ENCODE measurements around the gene FHOD3.

The FHOD3 gene

GRCh38 chr18:36348331-36348730, 50.8 kb downstream of the FHOD3 start:
- TF ChIP-seq, protein P1, sequence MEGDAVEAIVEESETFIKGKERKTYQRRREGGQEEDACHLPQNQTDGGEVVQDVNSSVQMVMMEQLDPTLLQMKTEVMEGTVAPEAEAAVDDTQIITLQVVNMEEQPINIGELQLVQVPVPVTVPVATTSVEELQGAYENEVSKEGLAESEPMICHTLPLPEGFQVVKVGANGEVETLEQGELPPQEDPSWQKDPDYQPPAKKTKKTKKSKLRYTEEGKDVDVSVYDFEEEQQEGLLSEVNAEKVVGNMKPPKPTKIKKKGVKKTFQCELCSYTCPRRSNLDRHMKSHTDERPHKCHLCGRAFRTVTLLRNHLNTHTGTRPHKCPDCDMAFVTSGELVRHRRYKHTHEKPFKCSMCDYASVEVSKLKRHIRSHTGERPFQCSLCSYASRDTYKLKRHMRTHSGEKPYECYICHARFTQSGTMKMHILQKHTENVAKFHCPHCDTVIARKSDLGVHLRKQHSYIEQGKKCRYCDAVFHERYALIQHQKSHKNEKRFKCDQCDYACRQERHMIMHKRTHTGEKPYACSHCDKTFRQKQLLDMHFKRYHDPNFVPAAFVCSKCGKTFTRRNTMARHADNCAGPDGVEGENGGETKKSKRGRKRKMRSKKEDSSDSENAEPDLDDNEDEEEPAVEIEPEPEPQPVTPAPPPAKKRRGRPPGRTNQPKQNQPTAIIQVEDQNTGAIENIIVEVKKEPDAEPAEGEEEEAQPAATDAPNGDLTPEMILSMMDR (IDR thresholded peaks at IDR 0.05; ENCODE audit: insufficient read depth, low read length): no peak
- TF ChIP-seq SPI1 (IDR thresholded peaks at IDR 0.05; ENCODE audit: borderline replicate concordance, low read depth) (no peak), GABPA (IDR thresholded peaks at IDR 0.05; ENCODE audit: low read depth) (no peak), POLR2AphosphoS5 (IDR thresholded peaks at IDR 0.05; ENCODE audit: low read depth) (no peak)
- TF ChIP-seq, protein P2, sequence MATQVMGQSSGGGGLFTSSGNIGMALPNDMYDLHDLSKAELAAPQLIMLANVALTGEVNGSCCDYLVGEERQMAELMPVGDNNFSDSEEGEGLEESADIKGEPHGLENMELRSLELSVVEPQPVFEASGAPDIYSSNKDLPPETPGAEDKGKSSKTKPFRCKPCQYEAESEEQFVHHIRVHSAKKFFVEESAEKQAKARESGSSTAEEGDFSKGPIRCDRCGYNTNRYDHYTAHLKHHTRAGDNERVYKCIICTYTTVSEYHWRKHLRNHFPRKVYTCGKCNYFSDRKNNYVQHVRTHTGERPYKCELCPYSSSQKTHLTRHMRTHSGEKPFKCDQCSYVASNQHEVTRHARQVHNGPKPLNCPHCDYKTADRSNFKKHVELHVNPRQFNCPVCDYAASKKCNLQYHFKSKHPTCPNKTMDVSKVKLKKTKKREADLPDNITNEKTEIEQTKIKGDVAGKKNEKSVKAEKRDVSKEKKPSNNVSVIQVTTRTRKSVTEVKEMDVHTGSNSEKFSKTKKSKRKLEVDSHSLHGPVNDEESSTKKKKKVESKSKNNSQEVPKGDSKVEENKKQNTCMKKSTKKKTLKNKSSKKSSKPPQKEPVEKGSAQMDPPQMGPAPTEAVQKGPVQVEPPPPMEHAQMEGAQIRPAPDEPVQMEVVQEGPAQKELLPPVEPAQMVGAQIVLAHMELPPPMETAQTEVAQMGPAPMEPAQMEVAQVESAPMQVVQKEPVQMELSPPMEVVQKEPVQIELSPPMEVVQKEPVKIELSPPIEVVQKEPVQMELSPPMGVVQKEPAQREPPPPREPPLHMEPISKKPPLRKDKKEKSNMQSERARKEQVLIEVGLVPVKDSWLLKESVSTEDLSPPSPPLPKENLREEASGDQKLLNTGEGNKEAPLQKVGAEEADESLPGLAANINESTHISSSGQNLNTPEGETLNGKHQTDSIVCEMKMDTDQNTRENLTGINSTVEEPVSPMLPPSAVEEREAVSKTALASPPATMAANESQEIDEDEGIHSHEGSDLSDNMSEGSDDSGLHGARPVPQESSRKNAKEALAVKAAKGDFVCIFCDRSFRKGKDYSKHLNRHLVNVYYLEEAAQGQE (IDR thresholded peaks at IDR 0.05; ENCODE audit: insufficient replicate concordance, low read depth): no peak
- H3K27ac ChIP-seq (replicated peaks): no peak overlapping the region
- no peak for DNase-seq (ENCODE audit: low read depth in 1 of 2, low spot score in 1 of 2)
- H3K27me3 ChIP-seq (ENCODE audit: insufficient read depth, poor library complexity, severe bottlenecking): peaks cover 3% of the 10 kb centered on the region
- H3K4me3 ChIP-seq (replicated peaks; ENCODE audit: insufficient read depth, low read length): no peak overlapping the region

- H3K4me3 ChIP-seq (replicated peaks; ENCODE audit: insufficient read depth, low read length): no peak overlapping the region
- no peak for DNase-seq (ENCODE audit: low read depth in 1 of 2, low spot score in 1 of 2)
- no peak overlapping the region for H3K27ac ChIP-seq (replicated peaks)
- TF ChIP-seq, protein P2 (IDR thresholded peaks at IDR 0.05; ENCODE audit: insufficient replicate concordance, low read depth): no peak
- TF ChIP-seq GABPA (IDR thresholded peaks at IDR 0.05; ENCODE audit: low read depth) (no peak), SPI1 (IDR thresholded peaks at IDR 0.05; ENCODE audit: borderline replicate concordance, low read depth) (no peak)
- H3K27me3 ChIP-seq (ENCODE audit: insufficient read depth, poor library complexity, severe bottlenecking): peaks cover 3% of the 10 kb centered on the region
Observed at GRCh38 chr18:36348971-36349417, 51.5 kb downstream of the FHOD3 start.

- H3K27me3 ChIP-seq (ENCODE audit: insufficient read depth, poor library complexity, severe bottlenecking): peaks cover 3% of the 10 kb centered on the region
- no peak overlapping the region for H3K27ac ChIP-seq (replicated peaks)
- DNase-seq (ENCODE audit: low read depth in 1 of 2, low spot score in 1 of 2): no peak
- H3K4me3 ChIP-seq (replicated peaks; ENCODE audit: insufficient read depth, low read length): no peak overlapping the region
- TF ChIP-seq SPI1 (IDR thresholded peaks at IDR 0.05; ENCODE audit: borderline replicate concordance, low read depth) (no peak), GABPA (IDR thresholded peaks at IDR 0.05; ENCODE audit: low read depth) (no peak), POLR2AphosphoS5 (IDR thresholded peaks at IDR 0.05; ENCODE audit: low read depth) (no peak)
- TF ChIP-seq, protein P2 (IDR thresholded peaks at IDR 0.05; ENCODE audit: insufficient replicate concordance, low read depth): no peak
- TF ChIP-seq, protein P1 (IDR thresholded peaks at IDR 0.05; ENCODE audit: insufficient read depth, low read length): no peak
Observed at GRCh38 chr18:36349552-36349951, 52.0 kb downstream of the FHOD3 start.
